HG02973 (cell line): ENCODE data around the gene FOXK1.

ENCODE experiments used
- ATAC-seq: cut with Tn5 transposase; IDR thresholded peaks from one replicate; pipeline ENCODE4 v1.9.1; 2021; ENCODE audit warnings: moderate library complexity; ENCODE audit not compliant: unreplicated experiment

Gene FOXK1

GRCh38 chr7:4815609-4816418 is 133.7 kb downstream of the FOXK1 start:
- ATAC-seq = no peak

DNA sequence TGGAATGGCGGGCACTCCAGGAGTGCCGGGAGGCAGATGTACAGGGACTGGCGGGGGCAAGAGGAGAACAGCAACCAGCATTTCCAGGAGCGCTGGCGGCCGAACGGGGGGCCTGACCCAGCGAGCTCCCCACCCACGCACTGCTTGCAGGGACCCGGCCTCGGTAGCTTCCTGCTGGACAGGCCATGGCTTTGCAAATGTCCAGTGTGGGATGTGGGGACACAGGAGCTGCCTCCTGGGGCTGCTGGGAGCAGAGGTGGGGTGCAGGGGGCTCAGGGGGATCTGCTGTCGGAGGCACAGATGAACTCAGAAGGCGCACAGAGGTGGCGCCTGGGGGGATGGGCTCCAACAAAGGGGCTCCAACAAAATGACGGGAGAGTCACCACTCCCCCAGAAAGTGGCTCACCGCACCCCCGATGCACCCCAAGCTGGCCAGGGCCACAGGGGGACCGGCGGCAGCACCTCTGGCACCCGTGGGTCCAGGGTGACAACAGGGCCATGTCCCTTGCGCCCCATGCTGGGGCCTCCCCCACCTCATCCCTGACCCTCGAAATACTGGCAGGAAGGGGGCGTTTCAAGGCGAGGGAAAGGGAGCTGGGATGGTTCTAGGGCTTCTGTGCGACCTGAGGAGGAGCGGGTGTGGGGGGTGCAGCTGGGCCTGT is 134.5 kb downstream of the FOXK1 start:
- no peak for ATAC-seq

DNA sequence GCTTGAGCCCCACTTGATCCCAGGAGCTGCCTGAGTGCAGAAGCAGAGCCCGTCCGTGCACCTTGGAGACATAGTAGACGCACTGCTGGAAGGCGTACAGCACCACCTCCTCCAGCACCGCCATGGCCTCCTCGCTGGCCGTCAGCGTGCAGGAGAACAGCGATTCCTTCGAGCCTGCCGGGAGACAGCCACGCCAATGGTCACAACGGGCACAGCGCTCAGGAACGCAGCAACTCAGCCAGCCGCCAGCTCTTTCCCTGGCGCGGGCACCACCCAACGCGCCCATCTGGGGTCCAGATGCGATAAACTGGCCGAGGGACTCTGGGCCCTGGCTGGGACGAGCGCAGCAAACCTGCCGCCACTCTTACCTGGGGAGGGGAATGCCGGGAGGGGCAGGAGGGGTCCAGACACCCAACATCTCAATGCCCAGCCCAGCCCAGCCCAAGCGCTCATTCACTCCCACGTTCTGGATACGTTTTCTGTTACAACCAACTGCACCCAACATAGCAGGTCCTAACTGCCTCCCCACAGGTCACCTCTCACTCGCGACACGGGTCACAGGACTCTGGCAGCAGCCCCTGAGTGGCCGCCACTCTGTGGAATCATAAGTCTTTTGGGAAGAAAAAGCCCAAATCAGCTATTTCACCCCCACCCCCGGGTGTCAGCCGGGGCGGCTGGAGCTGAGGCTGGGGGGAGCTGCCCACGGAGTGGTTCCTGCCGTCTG is 135.2 kb downstream of the FOXK1 start:
- ATAC-seq = no peak

GRCh38 chr7:4818000-4818794 is 136.1 kb downstream of the FOXK1 start:
- no peak for ATAC-seq

DNA sequence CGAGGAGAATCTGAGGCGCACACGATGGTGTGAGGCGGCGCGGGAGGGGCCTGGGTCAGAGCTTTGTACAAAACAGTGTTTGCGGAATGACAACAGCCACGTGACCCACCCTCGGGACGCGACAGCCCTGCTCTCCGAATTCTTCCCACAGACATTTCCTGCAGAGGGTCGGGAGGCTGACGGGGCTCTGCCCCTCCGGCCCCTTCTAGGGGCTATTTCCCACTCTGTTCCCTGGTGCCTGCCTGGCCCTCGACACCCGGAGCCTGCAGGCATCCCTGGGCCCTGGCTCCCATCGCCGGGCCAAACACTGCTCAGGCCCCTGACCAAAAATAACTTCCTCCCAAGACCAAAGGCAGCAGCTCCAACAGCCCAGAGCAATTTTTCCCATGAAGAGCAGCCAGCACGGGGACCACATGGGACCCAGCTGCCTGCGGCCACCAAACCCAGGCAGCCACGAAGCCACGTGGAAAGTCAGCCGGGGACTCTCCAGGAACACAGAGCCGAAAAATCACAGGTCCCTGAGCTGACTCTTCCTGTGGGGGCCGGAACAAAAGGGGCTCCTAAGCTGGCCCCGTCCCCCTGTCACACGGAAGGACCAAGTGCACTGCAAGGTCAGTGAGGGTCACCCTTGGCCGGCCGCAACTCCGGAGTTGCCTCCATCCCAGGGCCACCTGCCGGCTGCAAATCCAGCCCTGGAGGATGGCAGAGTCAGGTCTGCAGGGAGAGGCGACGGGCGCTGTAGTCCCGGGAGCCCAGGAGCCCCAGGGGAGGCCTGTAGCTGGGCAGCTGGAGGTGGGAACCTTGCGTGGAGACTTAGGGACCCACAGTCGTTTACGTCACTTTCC is 137.7 kb downstream of the FOXK1 start:
- ATAC-seq = no peak

DNA sequence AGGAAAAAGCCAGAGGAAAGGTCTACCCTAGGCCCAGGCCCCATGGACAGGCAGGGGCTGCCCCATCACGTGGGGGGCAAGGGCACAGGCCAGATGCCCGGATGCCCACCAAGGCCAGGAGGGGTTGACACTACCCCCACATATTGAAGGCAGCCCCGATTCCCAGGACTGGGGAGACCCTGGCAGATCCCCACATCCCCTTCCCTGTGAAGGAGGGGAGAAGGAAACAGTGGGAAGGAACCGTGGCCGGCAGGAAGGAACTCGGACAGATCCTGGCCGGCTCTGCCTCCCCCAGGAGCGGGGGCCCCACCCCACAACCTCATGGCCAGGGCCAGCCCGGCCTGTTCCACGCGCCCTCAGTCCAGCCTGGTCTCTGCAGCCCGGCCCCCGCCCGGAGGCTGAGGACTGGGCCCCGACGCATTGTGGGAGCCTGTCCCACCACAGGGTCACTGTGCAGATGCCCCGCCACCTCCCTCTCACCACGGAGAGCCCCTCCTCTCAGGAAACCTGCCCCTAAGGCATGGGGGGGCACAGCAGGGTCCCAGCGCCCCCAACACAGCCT is 138.4 kb downstream of the FOXK1 start:
- ATAC-seq = no peak
